ENCODE results near the gene OR11G2. TPM values are rescaled to one million over a fixed set of nuclear protein-coding genes. Genes with fewer than 3 reads are reported as not detected.
"Not testable (repeated sequence)": the region's sequence is repeated elsewhere in the genome, so short reads cannot be mapped to it uniquely, and the experiment has no call there.

Gene OR11G2
- total RNA-seq, 2 donors from 2014 or later: not detected

DNA sequence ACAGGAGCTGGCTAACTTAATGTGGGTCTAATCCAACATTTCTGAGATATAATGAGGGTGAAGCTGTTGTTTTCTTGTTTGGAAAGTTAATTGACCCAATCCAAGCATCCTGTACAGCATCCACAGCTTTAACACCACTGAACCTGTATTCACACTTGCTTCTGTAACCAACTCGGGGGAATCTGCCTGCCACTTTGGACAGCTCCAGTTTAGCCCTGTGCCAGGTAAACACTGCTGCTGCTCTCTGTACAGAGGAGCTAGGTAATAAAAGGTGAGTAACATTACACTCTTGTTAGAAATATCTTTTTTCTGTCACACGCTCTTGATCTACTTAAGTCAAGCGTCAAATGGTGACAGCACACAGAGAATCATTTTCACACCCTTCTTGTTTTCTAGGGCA lies 700 bp downstream of the OR11G2 start:
- no peak overlapping the region for H3K27ac Mint-ChIP-seq
- no peaks in the 10 kb centered on the region for H3K4me1 Mint-ChIP-seq

DNA sequence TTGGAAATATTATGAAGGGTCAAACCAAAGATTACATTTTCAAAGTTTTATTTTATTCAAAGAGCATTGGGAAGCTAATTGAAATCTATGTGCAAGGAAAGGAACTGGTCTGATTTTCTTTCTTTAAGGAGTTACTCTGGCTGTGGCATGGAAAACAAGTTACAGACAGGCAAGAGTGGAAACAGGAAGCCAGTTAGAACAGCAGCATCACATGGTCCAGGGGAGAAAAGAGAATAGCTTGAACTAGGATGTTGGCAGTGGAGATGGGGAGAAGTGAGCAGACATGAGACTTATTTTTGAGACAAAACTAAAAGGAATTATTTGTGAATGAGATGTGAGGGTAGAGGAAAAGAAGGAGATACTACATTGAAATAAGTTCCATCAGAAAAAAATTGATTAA lies 3.4 kb downstream of the OR11G2 start:
- Mint-ChIP-seq H3K9me3 (peaks cover 86% of the 10 kb centered on the region), H3K27ac (no peak overlapping the region)

More for the DNA sequence above, 700 bp downstream of the OR11G2 start:
- Mint-ChIP-seq H3K27me3 (ENCODE audit: insufficient read depth) (no peaks in the 10 kb centered on the region), H3K9me3 (peaks cover 94% of the 10 kb centered on the region), H3K4me3 (no peak overlapping the region), H3K36me3 (ENCODE audit: low read depth) (no peaks in the 10 kb centered on the region)
- H3K27ac ChIP-seq (ENCODE audit: low read depth, low read length): no peak overlapping the region
- peaks cover 90% of the 10 kb centered on the region for H3K9me3 ChIP-seq (ENCODE audit: control insufficient read depth, low read length)
- DNase-seq: no peak
- H3K4me1 ChIP-seq (ENCODE audit: control insufficient read depth, insufficient read depth, low read length): no peaks in the 10 kb centered on the region
- TF ChIP-seq, protein P1, sequence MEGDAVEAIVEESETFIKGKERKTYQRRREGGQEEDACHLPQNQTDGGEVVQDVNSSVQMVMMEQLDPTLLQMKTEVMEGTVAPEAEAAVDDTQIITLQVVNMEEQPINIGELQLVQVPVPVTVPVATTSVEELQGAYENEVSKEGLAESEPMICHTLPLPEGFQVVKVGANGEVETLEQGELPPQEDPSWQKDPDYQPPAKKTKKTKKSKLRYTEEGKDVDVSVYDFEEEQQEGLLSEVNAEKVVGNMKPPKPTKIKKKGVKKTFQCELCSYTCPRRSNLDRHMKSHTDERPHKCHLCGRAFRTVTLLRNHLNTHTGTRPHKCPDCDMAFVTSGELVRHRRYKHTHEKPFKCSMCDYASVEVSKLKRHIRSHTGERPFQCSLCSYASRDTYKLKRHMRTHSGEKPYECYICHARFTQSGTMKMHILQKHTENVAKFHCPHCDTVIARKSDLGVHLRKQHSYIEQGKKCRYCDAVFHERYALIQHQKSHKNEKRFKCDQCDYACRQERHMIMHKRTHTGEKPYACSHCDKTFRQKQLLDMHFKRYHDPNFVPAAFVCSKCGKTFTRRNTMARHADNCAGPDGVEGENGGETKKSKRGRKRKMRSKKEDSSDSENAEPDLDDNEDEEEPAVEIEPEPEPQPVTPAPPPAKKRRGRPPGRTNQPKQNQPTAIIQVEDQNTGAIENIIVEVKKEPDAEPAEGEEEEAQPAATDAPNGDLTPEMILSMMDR (conservative IDR thresholded peaks at IDR 0.05): no peak
- H3K9ac ChIP-seq (ENCODE audit: extremely low read depth, low read length, poor library complexity, severe bottlenecking): no peak overlapping the region
- 76 to 83% methylated on average over 2 to 3 of the region's 3 CpGs for WGBS, 2 experiments (ENCODE audit: insufficient coverage in 1 of 2, insufficient read length in 1 of 2)
- H3K36me3 ChIP-seq (ENCODE audit: control insufficient read depth, insufficient read depth, low read length): no peaks in the 10 kb centered on the region
- no peak overlapping the region for H3K4me3 ChIP-seq (ENCODE audit: low read length)
- H3K27me3 ChIP-seq (ENCODE audit: control insufficient read depth, insufficient read depth, low read length, poor library complexity, severe bottlenecking): no peaks in the 10 kb centered on the region

GRCh38 chr14:20195170-20195569 lies 4.5 kb downstream of the OR11G2 start:
- H3K36me3 ChIP-seq (ENCODE audit: control insufficient read depth, insufficient read depth, low read length); H3K36me3 Mint-ChIP-seq (ENCODE audit: low read depth); H3K4me1 Mint-ChIP-seq; H3K27me3 Mint-ChIP-seq (ENCODE audit: insufficient read depth); DNase-seq; H3K27ac Mint-ChIP-seq; H3K4me1 ChIP-seq (ENCODE audit: control insufficient read depth, insufficient read depth, low read length); H3K27me3 ChIP-seq (ENCODE audit: control insufficient read depth, insufficient read depth, low read length, poor library complexity, severe bottlenecking); H3K4me3 Mint-ChIP-seq; H3K4me3 ChIP-seq (ENCODE audit: low read length); H3K27ac ChIP-seq (ENCODE audit: low read depth, low read length); H3K9ac ChIP-seq (ENCODE audit: extremely low read depth, low read length, poor library complexity, severe bottlenecking): not testable (repeated sequence)
- H3K9me3 ChIP-seq (ENCODE audit: control insufficient read depth, low read length): peaks cover 79% of the 10 kb centered on the region
- H3K9me3 Mint-ChIP-seq: peaks cover 86% of the 10 kb centered on the region
- WGBS, 2 experiments (ENCODE audit: insufficient coverage in 1 of 2, insufficient read length in 1 of 2): 40 to 74% methylated on average over 3 to 6 of the region's 6 CpGs

More for the DNA sequence above, 3.4 kb downstream of the OR11G2 start:
- H3K4me1 ChIP-seq (ENCODE audit: control insufficient read depth, insufficient read depth, low read length): no peaks in the 10 kb centered on the region
- TF ChIP-seq, protein P1 (conservative IDR thresholded peaks at IDR 0.05): no peak
- peak overlapping the region; percentile 35 for H3K4me3 ChIP-seq (ENCODE audit: low read length)
- H3K27ac ChIP-seq (ENCODE audit: low read depth, low read length): no peak overlapping the region
- H3K9ac ChIP-seq (ENCODE audit: extremely low read depth, low read length, poor library complexity, severe bottlenecking): no peak overlapping the region
- Mint-ChIP-seq H3K4me3 (no peak overlapping the region), H3K4me1 (no peaks in the 10 kb centered on the region), H3K27me3 (ENCODE audit: insufficient read depth) (no peaks in the 10 kb centered on the region), H3K36me3 (ENCODE audit: low read depth) (no peaks in the 10 kb centered on the region)
- no peaks in the 10 kb centered on the region for H3K27me3 ChIP-seq (ENCODE audit: control insufficient read depth, insufficient read depth, low read length, poor library complexity, severe bottlenecking)
- peaks cover 79% of the 10 kb centered on the region for H3K9me3 ChIP-seq (ENCODE audit: control insufficient read depth, low read length)
- DNase-seq: no peak
- no peaks in the 10 kb centered on the region for H3K36me3 ChIP-seq (ENCODE audit: control insufficient read depth, insufficient read depth, low read length)

- Histone ChIP-seq H3K4me3 (ENCODE audit: low read length) (no peak overlapping the region), H3K9ac (ENCODE audit: extremely low read depth, low read length, poor library complexity, severe bottlenecking) (no peak overlapping the region), H3K4me1 (ENCODE audit: control insufficient read depth, insufficient read depth, low read length) (no peaks in the 10 kb centered on the region), H3K27me3 (ENCODE audit: control insufficient read depth, insufficient read depth, low read length, poor library complexity, severe bottlenecking) (no peaks in the 10 kb centered on the region), H3K9me3 (ENCODE audit: control insufficient read depth, low read length) (peaks cover 79% of the 10 kb centered on the region), H3K27ac (ENCODE audit: low read depth, low read length) (no peak overlapping the region), H3K36me3 (ENCODE audit: control insufficient read depth, insufficient read depth, low read length) (no peaks in the 10 kb centered on the region)
- WGBS, 2 experiments (ENCODE audit: insufficient coverage in 1 of 2, insufficient read length in 1 of 2): 42 to 50% methylated on average over 2 of the region's 2 CpGs
- no peak for DNase-seq
- Mint-ChIP-seq H3K4me1 (no peaks in the 10 kb centered on the region), H3K27ac (no peak overlapping the region), H3K27me3 (ENCODE audit: insufficient read depth) (no peaks in the 10 kb centered on the region), H3K9me3 (peaks cover 85% of the 10 kb centered on the region), H3K4me3 (no peak overlapping the region), H3K36me3 (ENCODE audit: low read depth) (no peaks in the 10 kb centered on the region)
- TF ChIP-seq, protein P1 (conservative IDR thresholded peaks at IDR 0.05): no peak
Observed at GRCh38 chr14:20195911-20196310, 5.2 kb downstream of the OR11G2 start.
